Measurements from ENCODE around the gene TTC38.

Gene TTC38

DNA sequence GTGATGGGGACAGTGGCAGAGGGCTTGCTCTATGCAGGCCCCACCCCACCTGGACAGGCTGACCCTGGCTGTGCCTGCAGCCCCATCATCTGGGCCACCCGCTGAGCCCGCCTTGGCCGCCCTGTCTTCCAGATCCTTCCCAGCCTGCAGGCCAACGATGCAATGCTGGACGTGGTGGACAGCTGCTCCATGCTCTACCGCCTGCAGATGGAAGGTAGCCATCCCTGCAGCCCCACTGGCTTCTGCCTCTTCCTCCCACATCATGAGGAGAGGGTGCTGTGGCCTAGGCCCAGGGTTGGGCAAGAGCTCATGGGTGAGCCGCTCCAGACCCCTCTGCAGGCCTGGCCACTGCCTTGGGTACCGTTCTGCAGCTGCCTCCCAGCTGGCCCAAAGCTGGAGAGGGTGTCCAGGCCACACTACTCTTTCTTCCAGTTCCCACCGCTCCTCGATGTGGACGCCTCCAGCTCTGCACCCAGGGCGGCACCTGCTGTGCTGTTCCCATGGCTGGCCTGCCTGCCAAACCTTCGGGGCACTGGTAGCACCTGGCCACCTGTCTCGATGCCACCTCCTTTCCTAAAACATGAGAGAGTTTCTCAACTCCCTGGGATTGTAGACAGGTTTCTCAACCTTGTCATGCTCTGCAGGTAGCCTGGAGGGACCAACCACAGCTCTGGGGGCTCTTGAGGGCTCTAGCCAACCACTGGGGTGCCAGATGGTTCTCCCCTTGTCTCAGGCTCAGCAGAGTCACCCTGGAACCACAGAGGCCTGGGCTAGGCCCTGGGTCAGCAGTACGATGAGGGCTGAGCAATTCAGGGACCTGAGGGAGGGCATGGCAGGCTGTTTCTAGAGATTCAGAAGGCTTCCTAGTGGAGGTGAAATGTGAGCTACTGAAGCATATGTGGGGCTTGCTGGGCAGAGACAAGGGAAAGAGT is 19.4 kb downstream of the TTC38 start:
- Histone ChIP-seq H3K27ac (ENCODE audit: extremely low read depth, low read depth, low read length) (no peak overlapping the region), H3K4me3 (ENCODE audit: low read depth, low read length) (no peak overlapping the region), H3K36me3 (ENCODE audit: control insufficient read depth in 2 of 2, insufficient read depth in 1 of 2, low read length in 2 of 2) (peaks cover 26 to 96% of the 10 kb centered on the region in 2 experiments; a peak in 2 of 3 replicates), H3K4me1 (ENCODE audit: control insufficient read depth, insufficient read depth, low read length) (no peaks in the 10 kb centered on the region), H3K9me3 (ENCODE audit: control insufficient read depth, insufficient read depth, low read depth, low read length) (no peaks in the 10 kb centered on the region)
- ChIA-PET POLR2A (interaction anchor here (0.7 to 1.6 kb wide), 5 partner anchors 8 to 37 kb away, joined by 3 to 5 read pairs (median 4); partner anchors contain the start of genes CDPF1, GTSE1 and TTC38), CTCF (interaction anchor here (0.9 kb wide), 1 partner anchor 218 kb away, joined by 3 read pairs; no protein-coding TSS in a partner anchor)
- TF ChIP-seq ZNF76 (tag by site-specific recombination; IDR thresholded peaks at IDR 0.05; ENCODE audit: borderline replicate concordance, low read depth) (no peak), ZNF24 (tag by site-specific recombination; IDR thresholded peaks at IDR 0.05) (no peak), ZNF501 (tag by site-specific recombination; IDR thresholded peaks at IDR 0.05) (no peak), ZNF548 (tag by site-specific recombination; IDR thresholded peaks at IDR 0.05) (no peak), ZNF600 (tag by site-specific recombination; IDR thresholded peaks at IDR 0.05) (no peak), ZNF555 (tag by site-specific recombination; conservative IDR thresholded peaks at IDR 0.05) (no peak), ZNF433 (tag by site-specific recombination; IDR thresholded peaks at IDR 0.05; ENCODE audit: low read depth) (no peak), ZNF354C (tag by site-specific recombination; IDR thresholded peaks at IDR 0.05; ENCODE audit: borderline replicate concordance, low read depth) (no peak), ZNF121 (tag by site-specific recombination; IDR thresholded peaks at IDR 0.05) (no peak), ZNF473 (tag by site-specific recombination; IDR thresholded peaks at IDR 0.05) (no peak), GLIS1 (tag by site-specific recombination; IDR thresholded peaks at IDR 0.05) (no peak), ZNF16 (tag by site-specific recombination; IDR thresholded peaks at IDR 0.05; ENCODE audit: low read depth) (no peak), ZNF155 (tag by site-specific recombination; IDR thresholded peaks at IDR 0.05) (no peak), ZNF596 (tag by site-specific recombination; IDR thresholded peaks at IDR 0.05) (no peak)
- TF ChIP-seq, protein P1, sequence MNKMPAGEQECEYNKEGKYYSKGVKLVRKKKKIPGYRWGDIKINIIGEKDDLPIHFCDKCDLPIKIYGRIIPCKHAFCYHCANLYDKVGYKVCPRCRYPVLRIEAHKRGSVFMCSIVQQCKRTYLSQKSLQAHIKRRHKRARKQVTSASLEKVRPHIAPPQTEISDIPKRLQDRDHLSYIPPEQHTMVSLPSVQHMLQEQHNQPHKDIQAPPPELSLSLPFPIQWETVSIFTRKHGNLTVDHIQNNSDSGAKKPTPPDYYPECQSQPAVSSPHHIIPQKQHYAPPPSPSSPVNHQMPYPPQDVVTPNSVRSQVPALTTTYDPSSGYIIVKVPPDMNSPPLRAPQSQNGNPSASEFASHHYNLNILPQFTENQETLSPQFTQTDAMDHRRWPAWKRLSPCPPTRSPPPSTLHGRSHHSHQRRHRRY (tag by site-specific recombination; IDR thresholded peaks at IDR 0.05): no peak
- TF ChIP-seq, protein P2, sequence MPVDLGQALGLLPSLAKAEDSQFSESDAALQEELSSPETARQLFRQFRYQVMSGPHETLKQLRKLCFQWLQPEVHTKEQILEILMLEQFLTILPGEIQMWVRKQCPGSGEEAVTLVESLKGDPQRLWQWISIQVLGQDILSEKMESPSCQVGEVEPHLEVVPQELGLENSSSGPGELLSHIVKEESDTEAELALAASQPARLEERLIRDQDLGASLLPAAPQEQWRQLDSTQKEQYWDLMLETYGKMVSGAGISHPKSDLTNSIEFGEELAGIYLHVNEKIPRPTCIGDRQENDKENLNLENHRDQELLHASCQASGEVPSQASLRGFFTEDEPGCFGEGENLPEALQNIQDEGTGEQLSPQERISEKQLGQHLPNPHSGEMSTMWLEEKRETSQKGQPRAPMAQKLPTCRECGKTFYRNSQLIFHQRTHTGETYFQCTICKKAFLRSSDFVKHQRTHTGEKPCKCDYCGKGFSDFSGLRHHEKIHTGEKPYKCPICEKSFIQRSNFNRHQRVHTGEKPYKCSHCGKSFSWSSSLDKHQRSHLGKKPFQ (tag by site-specific recombination; IDR thresholded peaks at IDR 0.05): no peak
- TF ChIP-seq, protein P3, sequence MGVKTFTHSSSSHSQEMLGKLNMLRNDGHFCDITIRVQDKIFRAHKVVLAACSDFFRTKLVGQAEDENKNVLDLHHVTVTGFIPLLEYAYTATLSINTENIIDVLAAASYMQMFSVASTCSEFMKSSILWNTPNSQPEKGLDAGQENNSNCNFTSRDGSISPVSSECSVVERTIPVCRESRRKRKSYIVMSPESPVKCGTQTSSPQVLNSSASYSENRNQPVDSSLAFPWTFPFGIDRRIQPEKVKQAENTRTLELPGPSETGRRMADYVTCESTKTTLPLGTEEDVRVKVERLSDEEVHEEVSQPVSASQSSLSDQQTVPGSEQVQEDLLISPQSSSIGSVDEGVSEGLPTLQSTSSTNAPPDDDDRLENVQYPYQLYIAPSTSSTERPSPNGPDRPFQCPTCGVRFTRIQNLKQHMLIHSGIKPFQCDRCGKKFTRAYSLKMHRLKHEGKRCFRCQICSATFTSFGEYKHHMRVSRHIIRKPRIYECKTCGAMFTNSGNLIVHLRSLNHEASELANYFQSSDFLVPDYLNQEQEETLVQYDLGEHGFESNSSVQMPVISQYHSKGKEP (tag by site-specific recombination; IDR thresholded peaks at IDR 0.05): no peak
- TF ChIP-seq, protein P4, sequence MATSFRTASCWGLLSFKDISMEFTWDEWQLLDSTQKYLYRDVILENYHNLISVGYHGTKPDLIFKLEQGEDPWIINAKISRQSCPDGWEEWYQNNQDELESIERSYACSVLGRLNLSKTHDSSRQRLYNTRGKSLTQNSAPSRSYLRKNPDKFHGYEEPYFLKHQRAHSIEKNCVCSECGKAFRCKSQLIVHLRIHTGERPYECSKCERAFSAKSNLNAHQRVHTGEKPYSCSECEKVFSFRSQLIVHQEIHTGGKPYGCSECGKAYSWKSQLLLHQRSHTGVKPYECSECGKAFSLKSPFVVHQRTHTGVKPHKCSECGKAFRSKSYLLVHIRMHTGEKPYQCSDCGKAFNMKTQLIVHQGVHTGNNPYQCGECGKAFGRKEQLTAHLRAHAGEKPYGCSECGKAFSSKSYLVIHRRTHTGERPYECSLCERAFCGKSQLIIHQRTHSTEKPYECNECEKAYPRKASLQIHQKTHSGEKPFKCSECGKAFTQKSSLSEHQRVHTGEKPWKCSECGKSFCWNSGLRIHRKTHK (tag by site-specific recombination; IDR thresholded peaks at IDR 0.05): no peak
- TF ChIP-seq, protein P5, sequence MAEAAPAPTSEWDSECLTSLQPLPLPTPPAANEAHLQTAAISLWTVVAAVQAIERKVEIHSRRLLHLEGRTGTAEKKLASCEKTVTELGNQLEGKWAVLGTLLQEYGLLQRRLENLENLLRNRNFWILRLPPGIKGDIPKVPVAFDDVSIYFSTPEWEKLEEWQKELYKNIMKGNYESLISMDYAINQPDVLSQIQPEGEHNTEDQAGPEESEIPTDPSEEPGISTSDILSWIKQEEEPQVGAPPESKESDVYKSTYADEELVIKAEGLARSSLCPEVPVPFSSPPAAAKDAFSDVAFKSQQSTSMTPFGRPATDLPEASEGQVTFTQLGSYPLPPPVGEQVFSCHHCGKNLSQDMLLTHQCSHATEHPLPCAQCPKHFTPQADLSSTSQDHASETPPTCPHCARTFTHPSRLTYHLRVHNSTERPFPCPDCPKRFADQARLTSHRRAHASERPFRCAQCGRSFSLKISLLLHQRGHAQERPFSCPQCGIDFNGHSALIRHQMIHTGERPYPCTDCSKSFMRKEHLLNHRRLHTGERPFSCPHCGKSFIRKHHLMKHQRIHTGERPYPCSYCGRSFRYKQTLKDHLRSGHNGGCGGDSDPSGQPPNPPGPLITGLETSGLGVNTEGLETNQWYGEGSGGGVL (tag by site-specific recombination; IDR thresholded peaks at IDR 0.05): no peak
- TF ChIP-seq, protein P6, sequence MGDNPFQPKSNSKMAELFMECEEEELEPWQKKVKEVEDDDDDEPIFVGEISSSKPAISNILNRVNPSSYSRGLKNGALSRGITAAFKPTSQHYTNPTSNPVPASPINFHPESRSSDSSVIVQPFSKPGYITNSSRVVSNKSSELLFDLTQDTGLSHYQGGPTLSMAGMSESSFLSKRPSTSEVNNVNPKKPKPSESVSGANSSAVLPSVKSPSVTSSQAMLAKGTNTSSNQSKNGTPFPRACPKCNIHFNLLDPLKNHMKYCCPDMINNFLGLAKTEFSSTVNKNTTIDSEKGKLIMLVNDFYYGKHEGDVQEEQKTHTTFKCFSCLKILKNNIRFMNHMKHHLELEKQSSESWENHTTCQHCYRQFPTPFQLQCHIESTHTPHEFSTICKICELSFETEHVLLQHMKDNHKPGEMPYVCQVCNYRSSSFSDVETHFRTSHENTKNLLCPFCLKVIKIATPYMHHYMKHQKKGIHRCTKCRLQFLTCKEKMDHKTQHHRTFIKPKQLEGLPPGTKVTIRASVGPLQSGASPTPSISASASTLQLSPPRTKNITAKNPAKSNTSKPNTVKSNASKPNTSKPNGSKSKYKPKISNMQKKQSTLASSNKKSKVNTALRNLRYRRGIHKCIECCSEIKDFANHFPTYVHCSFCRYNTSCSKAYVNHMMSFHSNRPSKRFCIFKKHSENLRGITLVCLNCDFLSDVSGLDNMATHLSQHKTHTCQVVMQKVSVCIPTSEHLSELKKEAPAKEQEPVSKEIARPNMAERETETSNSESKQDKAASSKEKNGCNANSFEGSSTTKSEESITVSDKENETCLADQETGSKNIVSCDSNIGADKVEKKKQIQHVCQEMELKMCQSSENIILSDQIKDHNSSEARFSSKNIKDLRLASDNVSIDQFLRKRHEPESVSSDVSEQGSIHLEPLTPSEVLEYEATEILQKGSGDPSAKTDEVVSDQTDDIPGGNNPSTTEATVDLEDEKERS (tag by site-specific recombination; IDR thresholded peaks at IDR 0.05): no peak
